ENCODE results near the gene MEGF10.

MEGF10 gene

GRCh38 chr5:127452626-127453025 lies 162.0 kb downstream of the MEGF10 start:
- no peak for TF ChIP-seq GLIS3 (CRISPR knock-in tag; IDR thresholded peaks at IDR 0.05)
- no peak for TF ChIP-seq SNAI2 (CRISPR knock-in tag; IDR thresholded peaks at IDR 0.05)
- no peak for TF ChIP-seq CSRNP3 (CRISPR knock-in tag; IDR thresholded peaks at IDR 0.05)
- TF ChIP-seq TSHZ2 (CRISPR knock-in tag; IDR thresholded peaks at IDR 0.05), result no peak
- TF ChIP-seq ESRRG (CRISPR knock-in tag; IDR thresholded peaks at IDR 0.05), result no peak
- TF ChIP-seq BACH2 (CRISPR knock-in tag; IDR thresholded peaks at IDR 0.05; ENCODE audit: borderline replicate concordance), result no peak
- TF ChIP-seq ZFP3 (CRISPR knock-in tag; IDR thresholded peaks at IDR 0.05), result no peak
- TF ChIP-seq TOX (CRISPR knock-in tag; IDR thresholded peaks at IDR 0.05; ENCODE audit: borderline replicate concordance), result no peak
- ATAC-seq, result no peak

- ATAC-seq, result no peak
These were observed 180.6 kb downstream of the MEGF10 start for GRCh38 chr5:127471211-127471610.

GRCh38 chr5:127472700-127473099 lies 182.1 kb downstream of the MEGF10 start:
- ATAC-seq, result no peak
- no peak for TF ChIP-seq CREB5 (CRISPR knock-in tag; IDR thresholded peaks at IDR 0.05; ENCODE audit: low read depth)
- no peak for TF ChIP-seq POU6F1 (CRISPR knock-in tag; IDR thresholded peaks at IDR 0.05; ENCODE audit: borderline replicate concordance, low read depth)
- no peak for TF ChIP-seq PPARA (CRISPR knock-in tag; IDR thresholded peaks at IDR 0.05; ENCODE audit: borderline replicate concordance)
- no peak for TF ChIP-seq TCF4 (CRISPR knock-in tag; IDR thresholded peaks at IDR 0.05; ENCODE audit: borderline replicate concordance)
- no peak for TF ChIP-seq ZNF70 (CRISPR knock-in tag; IDR thresholded peaks at IDR 0.05)
- TF ChIP-seq ZNF8 (CRISPR knock-in tag; IDR thresholded peaks at IDR 0.05), result no peak
- TF ChIP-seq TOX (CRISPR knock-in tag; IDR thresholded peaks at IDR 0.05; ENCODE audit: borderline replicate concordance), result no peak
- no peak for TF ChIP-seq ISL1 (CRISPR knock-in tag; IDR thresholded peaks at IDR 0.05)

More at GRCh38 chr5:127471211-127471610, 180.6 kb downstream of the MEGF10 start:
- TF ChIP-seq ZFP30 (CRISPR knock-in tag; IDR thresholded peaks at IDR 0.05) (no peak), POU6F1 (CRISPR knock-in tag; IDR thresholded peaks at IDR 0.05; ENCODE audit: borderline replicate concordance, low read depth) (no peak), CREB5 (CRISPR knock-in tag; IDR thresholded peaks at IDR 0.05; ENCODE audit: low read depth) (no peak), ZNF8 (CRISPR knock-in tag; IDR thresholded peaks at IDR 0.05) (no peak), ARNTL (CRISPR knock-in tag; IDR thresholded peaks at IDR 0.05; ENCODE audit: borderline replicate concordance, low read depth) (no peak), ZNF70 (CRISPR knock-in tag; IDR thresholded peaks at IDR 0.05) (no peak)

- ATAC-seq, result no peak
These were observed 195.9 kb downstream of the MEGF10 start for GRCh38 chr5:127486471-127486870.

More at GRCh38 chr5:127486471-127486870, 195.9 kb downstream of the MEGF10 start:
- no peak for TF ChIP-seq PPARA (CRISPR knock-in tag; IDR thresholded peaks at IDR 0.05; ENCODE audit: borderline replicate concordance)
- no peak for TF ChIP-seq TCF4 (CRISPR knock-in tag; IDR thresholded peaks at IDR 0.05; ENCODE audit: borderline replicate concordance)
- TF ChIP-seq SNAI2 (CRISPR knock-in tag; IDR thresholded peaks at IDR 0.05), result no peak
- TF ChIP-seq ZC3H10 (CRISPR knock-in tag; IDR thresholded peaks at IDR 0.05), result no peak
- TF ChIP-seq ZFP3 (CRISPR knock-in tag; IDR thresholded peaks at IDR 0.05), result no peak

Measured in SK-N-SH treated with all-trans-retinoic acid at 6 μM for 48 hours (cell line).